ENCODE results near the gene ATP13A5. TPM values are rescaled to one million over a fixed set of nuclear protein-coding genes. Genes with fewer than 3 reads are reported as not detected.
A peak's percentile ranks its signal among the peaks of the same experiment; 100 is the strongest.

The ATP13A5 gene
- total RNA-seq, 1 experiment from 2014 or later: not detected

DNA sequence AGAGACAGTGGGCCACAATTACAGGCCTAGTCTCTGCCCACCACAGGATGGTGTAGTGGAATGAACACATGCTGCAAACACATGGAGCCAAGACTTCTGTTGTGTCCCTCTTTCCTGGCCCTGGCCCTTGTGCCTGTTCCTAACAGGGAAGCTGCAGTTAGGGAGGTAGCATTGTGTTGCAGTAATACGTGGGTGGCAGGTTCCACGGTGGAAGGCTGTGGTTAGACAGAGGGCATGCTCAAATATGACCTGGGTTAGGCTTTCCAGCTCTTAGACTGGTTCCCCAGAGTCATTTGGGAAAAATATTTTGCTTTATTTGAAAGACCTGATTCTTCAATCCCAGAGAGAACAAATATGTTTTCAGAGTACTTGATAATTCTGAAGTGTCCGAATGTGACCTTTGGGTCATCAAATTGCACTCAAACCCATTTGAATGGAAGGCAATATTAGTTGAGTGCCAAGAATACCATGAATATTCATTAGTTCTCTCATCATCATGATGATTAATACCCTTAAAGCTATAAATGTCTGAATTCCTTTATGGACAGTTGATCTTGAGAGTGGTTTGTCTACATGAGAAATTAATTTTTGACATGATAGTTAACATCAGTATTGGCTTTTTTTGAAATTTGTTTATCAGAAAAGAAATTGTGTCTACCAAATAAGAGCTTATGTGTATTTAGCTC, 109.1 kb downstream of the ATP13A5 start:
- H3K4me1 ChIP-seq (replicated peaks): no peaks in the 10 kb centered on the region
- no peak overlapping the region for H3K27ac ChIP-seq
- H3K36me3 ChIP-seq: no peaks in the 10 kb centered on the region
- H3K27me3 ChIP-seq (replicated peaks): no peaks in the 10 kb centered on the region
- no peak overlapping the region for H3K4me3 ChIP-seq
- no peak for DNase-seq (ENCODE audit: low read depth in 1 of 2, low spot score in 2 of 2)
- no peaks in the 10 kb centered on the region for H3K9me3 ChIP-seq (replicated peaks)

DNA sequence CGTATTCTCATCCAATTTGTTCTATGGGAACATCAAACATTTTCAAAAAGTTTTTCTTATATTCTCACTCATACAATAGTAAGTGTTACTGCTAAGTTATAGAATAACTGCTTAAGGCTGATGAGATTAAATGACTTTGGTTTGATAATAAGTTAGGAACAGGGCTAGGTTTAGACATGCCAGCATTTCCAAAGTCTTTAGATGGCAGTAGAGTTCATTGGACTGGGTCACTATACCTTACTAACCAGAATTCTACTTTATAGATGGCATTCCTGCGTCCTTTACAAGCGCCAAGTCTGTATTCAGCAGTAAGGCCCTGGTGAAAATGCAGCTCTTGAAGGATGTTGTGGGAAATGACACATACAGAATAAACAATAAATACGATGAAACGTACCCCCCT, 115.8 kb downstream of the ATP13A5 start:
- no peaks in the 10 kb centered on the region for H3K36me3 ChIP-seq

DNA sequence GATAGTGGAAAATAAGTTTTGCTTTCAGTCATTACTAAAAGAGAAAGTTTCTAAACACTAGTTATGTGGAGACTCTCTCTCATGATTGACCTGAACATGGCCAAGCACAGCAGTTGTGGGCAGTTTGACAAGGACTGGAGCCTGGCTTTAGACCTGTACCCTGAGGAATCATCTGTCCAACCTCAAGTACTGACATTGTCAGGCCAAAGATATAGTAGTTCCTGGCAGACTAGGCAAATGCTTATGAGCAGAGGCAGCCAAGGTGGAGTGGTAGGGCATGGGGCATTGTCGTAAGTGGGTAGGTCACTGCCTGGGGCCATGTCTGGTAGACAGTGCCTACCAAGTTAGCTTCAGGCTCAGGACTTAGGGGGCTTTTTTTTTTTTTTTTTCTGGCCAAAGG, 116.6 kb downstream of the ATP13A5 start:
- no peak for DNase-seq (ENCODE audit: low read depth in 1 of 2, low spot score in 2 of 2)
- no peaks in the 10 kb centered on the region for H3K27me3 ChIP-seq (replicated peaks)
- H3K4me3 ChIP-seq: no peak overlapping the region
- no peaks in the 10 kb centered on the region for H3K9me3 ChIP-seq (replicated peaks)
- no peaks in the 10 kb centered on the region for H3K36me3 ChIP-seq
- H3K27ac ChIP-seq: no peak overlapping the region
- no peaks in the 10 kb centered on the region for H3K4me1 ChIP-seq (replicated peaks)

More for the DNA sequence above, 115.8 kb downstream of the ATP13A5 start:
- Histone ChIP-seq H3K4me1 (replicated peaks) (no peaks in the 10 kb centered on the region), H3K27ac (no peak overlapping the region), H3K4me3 (no peak overlapping the region), H3K27me3 (replicated peaks) (no peaks in the 10 kb centered on the region), H3K9me3 (replicated peaks) (no peaks in the 10 kb centered on the region)
- DNase-seq (ENCODE audit: low read depth in 1 of 2, low spot score in 2 of 2): no peak

DNA sequence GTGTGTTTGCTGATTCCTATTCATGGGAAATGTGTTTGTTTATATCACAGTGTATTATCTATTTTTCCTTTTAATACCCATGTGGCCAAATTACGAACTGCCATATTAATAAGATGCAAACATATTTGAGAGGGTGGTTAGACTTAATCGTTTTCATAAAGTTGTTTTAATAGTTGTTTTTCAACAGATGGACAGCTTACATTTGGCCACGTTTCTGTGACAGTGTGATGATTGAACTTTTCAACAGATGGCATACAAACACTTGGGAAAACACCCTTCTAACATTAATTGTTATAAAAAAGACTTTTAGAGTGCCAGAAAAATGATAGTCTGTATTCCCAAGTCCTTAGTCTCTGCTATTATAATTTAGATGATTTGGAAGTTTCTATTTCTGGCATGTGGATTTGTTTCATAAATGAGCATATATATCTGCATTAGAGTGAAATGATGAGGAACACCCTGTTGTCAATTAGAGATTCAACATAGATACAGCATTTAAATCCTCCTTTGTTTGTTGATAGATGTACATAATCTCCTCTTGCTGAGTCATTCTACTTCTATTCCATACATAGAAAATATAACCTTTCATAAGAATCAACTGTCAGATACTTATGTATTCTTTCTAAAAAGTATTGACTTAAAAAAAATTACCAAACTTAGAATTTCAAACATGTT, 124.4 kb downstream of the ATP13A5 start:
- Histone ChIP-seq H3K4me3 (no peak overlapping the region), H3K27me3 (replicated peaks) (no peaks in the 10 kb centered on the region), H3K4me1 (replicated peaks) (no peaks in the 10 kb centered on the region), H3K36me3 (no peaks in the 10 kb centered on the region), H3K27ac (no peak overlapping the region), H3K9me3 (replicated peaks) (peaks cover 3% of the 10 kb centered on the region; the same call in 1 of the 2 replicates)
- DNase-seq (ENCODE audit: low read depth in 1 of 2, low spot score in 2 of 2): no peak

DNA sequence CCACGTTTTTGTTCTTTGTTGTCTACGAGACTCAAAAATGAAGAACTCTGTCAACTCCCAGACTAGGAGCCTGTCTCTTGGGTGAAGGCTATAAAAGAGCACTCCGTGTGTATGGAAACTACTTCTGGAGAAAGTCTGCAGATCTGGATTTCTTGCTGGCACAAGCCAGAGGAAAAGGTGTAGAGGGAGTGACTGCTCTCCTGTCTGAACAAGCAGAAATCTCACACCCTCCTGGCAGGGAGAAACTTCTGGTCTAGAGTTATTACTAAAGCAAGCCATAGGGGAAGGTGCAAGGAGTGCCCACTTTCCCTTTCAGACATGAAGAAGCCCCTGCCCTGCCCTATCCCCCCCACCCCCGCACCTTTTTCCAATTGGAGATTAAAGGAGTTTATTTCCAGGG, 128.1 kb downstream of the ATP13A5 start:
- no peaks in the 10 kb centered on the region for H3K4me1 ChIP-seq (replicated peaks)
- DNase-seq (ENCODE audit: low read depth in 1 of 2, low spot score in 2 of 2): no peak
- H3K27ac ChIP-seq: no peak overlapping the region
- no peak overlapping the region for H3K4me3 ChIP-seq
- peaks cover 6% of the 10 kb centered on the region; the same call in 1 of the 2 replicates for H3K9me3 ChIP-seq (replicated peaks)
- no peaks in the 10 kb centered on the region for H3K27me3 ChIP-seq (replicated peaks)
- no peaks in the 10 kb centered on the region for H3K36me3 ChIP-seq

DNA sequence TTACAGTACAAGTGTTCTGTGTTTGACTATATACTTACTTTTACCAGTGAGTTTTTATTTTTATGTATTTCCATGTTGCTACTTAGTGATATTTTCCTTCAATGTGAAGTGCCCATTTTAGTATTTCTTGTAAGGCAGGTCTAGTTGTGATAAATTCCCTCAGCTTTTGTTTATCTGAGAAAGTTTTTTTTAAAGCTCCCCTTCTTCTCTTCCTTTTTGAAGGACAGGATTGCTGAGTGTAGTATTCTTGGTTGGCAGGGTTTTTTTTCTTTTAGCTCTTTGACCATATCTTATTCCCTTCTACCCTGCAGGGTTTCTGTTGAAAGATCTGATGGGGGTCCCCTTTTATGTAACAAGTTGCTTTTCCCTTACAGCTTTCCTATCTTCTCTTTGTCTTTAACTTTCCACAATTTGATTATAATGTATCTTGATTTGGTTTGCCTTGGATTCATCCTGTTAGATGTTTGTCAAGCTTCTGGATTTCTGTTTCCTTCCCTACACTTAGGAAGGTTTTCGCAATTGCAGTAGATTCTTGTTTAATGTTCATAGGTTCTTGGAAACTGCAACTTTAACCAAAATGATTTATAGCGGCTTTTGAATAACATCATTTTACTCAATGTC, 129.6 kb downstream of the ATP13A5 start:
- Histone ChIP-seq H3K4me1 (replicated peaks) (no peaks in the 10 kb centered on the region), H3K9me3 (replicated peaks) (peaks cover 6% of the 10 kb centered on the region; the same call in 1 of the 2 replicates), H3K4me3 (no peak overlapping the region), H3K27me3 (replicated peaks) (no peaks in the 10 kb centered on the region), H3K27ac (no peak overlapping the region), H3K36me3 (no peaks in the 10 kb centered on the region)
- no peak for DNase-seq (ENCODE audit: low read depth in 1 of 2, low spot score in 2 of 2)

DNA sequence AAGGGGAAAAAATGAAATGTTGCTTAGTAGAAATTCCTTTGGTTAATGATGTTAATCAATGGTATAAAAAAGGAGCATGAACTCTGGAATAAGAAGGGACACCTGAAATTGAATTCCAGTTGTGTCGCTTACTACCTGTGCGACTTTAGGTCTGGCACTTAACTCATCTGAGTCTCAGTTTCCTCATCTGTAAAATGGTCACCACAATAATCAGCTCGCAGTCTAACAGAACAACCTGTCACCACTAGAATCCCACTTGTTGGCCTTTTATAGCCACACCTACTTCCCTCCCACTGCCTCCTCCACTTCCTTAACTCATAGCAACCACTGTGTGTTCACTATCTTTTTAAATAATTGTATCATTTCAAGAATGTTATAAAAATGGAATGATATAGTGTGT, 135.0 kb downstream of the ATP13A5 start:
- H3K36me3 ChIP-seq: no peaks in the 10 kb centered on the region
- 0 out of 2 replicates have a peak, but pooled peaks cover 3% of the 10 kb centered on the region for H3K9me3 ChIP-seq (replicated peaks)
- H3K4me1 ChIP-seq (replicated peaks): peaks cover 11% of the 10 kb centered on the region
- no peak overlapping the region for H3K4me3 ChIP-seq
- DNase-seq (ENCODE audit: low read depth in 1 of 2, low spot score in 2 of 2): no peak
- no peak overlapping the region for H3K27ac ChIP-seq
- peaks cover 16% of the 10 kb centered on the region for H3K27me3 ChIP-seq (replicated peaks)

DNA sequence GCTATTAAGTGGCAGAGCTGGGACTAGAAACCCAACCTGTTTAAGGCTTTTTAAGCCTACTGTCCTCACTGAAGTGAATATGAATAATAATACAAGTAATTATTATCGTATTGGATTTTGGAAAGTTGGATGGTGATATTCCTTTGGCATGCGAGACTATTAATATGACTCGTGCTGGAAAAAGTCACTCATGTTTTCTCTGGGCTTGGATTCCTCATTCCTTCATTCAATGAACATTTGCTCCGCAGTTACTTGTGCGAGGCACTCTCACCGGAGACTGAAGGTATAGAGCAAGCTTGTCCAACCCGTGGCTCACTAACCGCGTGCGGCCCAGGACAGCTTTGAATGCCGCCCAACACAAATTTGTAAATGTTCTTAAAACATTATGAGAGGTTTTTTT, 136.8 kb downstream of the ATP13A5 start:
- Histone ChIP-seq H3K27ac (no peak overlapping the region), H3K4me1 (replicated peaks) (peaks cover 11% of the 10 kb centered on the region), H3K36me3 (no peaks in the 10 kb centered on the region), H3K4me3 (peak overlapping the region; percentile 38; the same call in 1 of the 2 replicates), H3K9me3 (replicated peaks) (0 out of 2 replicates have a peak, but pooled peaks cover 3% of the 10 kb centered on the region), H3K27me3 (replicated peaks) (peaks cover 16% of the 10 kb centered on the region)
- DNase-seq (ENCODE audit: low read depth in 1 of 2, low spot score in 2 of 2): no peak

DNA sequence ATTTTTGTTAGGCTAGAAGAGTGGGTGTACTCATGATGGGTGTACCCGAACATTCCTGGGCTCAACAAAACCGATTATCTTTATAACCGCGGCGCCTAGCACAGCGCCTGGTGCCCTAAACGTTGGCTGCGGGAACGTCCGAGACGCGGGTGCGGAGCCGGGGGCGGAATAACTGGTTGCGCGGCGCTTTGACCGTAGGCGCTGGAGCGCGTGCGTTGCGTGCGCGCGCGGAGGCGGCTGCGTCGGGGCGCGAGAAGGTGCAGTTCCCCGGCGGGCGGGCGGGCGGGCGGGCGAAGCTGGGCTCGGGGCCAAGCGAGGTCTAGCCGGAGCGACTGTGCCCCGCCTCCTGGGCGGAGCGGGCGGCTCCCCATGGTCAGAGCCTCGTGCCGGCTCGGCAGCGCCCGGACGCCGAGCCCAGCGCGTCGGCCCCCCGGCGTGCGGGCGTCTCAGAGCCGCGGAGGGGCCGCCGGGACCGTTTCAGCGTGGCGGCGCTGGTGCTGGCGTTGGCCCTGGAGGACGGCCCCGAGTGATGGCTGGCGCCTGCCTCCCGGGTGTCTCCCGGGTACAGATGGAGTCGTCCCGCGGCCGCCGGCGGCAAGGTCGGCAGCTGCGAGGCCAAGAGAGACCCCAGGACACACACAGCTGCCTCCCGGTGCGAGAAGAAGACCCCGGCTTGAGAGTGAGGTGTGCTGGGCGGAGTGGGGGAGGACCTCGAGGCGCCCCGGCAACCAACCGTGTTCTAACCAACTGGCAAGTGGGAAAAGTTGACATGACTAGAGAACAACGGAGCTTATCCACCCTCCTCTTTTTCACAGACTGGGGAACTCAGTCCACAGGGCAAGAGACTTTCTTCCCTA, 137.5 kb downstream of the ATP13A5 start, which contains the start of gene PLAAT1:
PLAAT1 (plus strand) TSS at position 373 of the 857 bp plus-strand sequence. CDS start 14,429 bp downstream, outside the sequence.
- Histone ChIP-seq H3K4me3 (peak within 1 kb of the TSS; percentile 38), H3K4me1 (replicated peaks) (peaks cover 11% of the 10 kb centered on the region), H3K9me3 (replicated peaks) (0 out of 2 replicates have a peak, but pooled peaks cover 3% of the 10 kb centered on the region), H3K36me3 (no peaks in the 10 kb centered on the region), H3K27me3 (replicated peaks) (peaks cover 16% of the 10 kb centered on the region), H3K27ac (no peak within 1 kb of the TSS)
- DNase-seq (ENCODE audit: low read depth in 1 of 2, low spot score in 2 of 2): peak; percentile 37 to 58

DNA sequence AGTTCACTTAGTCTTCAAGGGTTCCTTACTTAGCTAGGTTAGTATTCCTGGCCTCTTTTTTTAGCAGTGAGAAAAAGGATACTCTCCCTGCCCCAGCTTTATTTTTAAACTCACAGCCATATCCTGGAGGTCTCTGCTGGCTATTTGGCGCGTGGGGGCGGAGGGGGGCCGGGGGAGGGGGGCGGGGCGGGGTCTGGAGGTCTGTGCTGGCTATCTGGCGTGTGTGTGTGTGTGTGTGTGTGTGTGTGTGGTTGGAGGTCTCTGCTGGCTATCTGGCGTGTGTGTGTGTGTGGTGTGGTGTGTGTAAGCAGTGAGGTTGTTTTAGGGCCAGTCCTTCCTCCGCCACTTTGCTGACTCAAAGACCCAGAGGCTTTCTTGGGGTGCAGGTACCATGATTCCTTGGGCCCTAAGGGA, 138.1 kb downstream of the ATP13A5 start:
- no peak overlapping the region for H3K27ac ChIP-seq
- H3K36me3 ChIP-seq: no peaks in the 10 kb centered on the region
- H3K9me3 ChIP-seq (replicated peaks): 0 out of 2 replicates have a peak, but pooled peaks cover 3% of the 10 kb centered on the region
- peaks cover 16% of the 10 kb centered on the region for H3K27me3 ChIP-seq (replicated peaks)
- DNase-seq (ENCODE audit: low read depth in 1 of 2, low spot score in 2 of 2): no peak
- H3K4me3 ChIP-seq: peak overlapping the region; percentile 38
- peaks cover 11% of the 10 kb centered on the region for H3K4me1 ChIP-seq (replicated peaks)

DNA sequence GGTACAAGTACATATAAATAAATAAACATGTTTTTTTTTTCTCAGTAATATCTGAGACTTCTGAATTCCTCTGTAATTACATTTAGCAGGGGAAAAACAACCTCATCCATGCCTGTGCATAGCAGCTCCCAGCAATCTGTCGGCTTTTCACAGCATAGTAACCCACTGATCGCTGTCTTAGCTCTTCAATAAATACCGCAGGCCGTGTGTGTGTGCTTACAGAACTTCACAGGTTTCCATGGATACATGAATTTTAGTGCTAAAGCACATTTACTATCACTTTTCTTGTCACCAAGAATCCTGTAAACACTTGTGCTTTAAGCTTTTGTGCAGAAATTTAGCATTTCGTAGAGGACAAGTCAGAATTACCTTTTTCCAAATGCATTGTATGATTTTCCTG, 141.5 kb downstream of the ATP13A5 start:
- DNase-seq (ENCODE audit: low read depth in 1 of 2, low spot score in 2 of 2): no peak
- H3K36me3 ChIP-seq: no peaks in the 10 kb centered on the region
- no peak overlapping the region for H3K27ac ChIP-seq
- peaks cover 6% of the 10 kb centered on the region for H3K4me1 ChIP-seq (replicated peaks)
- peaks cover 16% of the 10 kb centered on the region for H3K27me3 ChIP-seq (replicated peaks)
- H3K4me3 ChIP-seq: no peak overlapping the region
- 0 out of 2 replicates have a peak, but pooled peaks cover 3% of the 10 kb centered on the region for H3K9me3 ChIP-seq (replicated peaks)

DNA sequence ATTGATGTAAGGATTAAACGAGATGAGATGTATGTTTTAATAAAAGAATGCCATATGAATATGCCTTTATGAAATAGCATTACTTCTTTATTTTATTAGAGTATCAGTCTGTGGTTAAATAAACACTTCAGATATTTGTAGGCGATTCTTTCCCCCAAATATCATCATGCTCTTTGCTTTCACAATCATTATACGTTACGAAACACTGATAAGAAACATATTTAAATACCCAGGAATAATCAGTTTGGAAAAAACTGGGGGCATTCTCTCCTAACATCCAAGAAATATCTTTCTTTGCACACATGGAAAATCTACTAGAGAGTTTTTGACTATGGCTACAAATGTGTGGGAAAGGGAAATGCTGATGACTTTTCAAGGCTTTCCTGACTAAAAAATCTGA, 142.0 kb downstream of the ATP13A5 start:
- Histone ChIP-seq H3K9me3 (replicated peaks) (0 out of 2 replicates have a peak, but pooled peaks cover 3% of the 10 kb centered on the region), H3K36me3 (no peaks in the 10 kb centered on the region), H3K4me1 (replicated peaks) (peaks cover 6% of the 10 kb centered on the region), H3K27ac (no peak overlapping the region), H3K27me3 (replicated peaks) (peaks cover 15% of the 10 kb centered on the region), H3K4me3 (no peak overlapping the region)
- no peak for DNase-seq (ENCODE audit: low read depth in 1 of 2, low spot score in 2 of 2)

DNA sequence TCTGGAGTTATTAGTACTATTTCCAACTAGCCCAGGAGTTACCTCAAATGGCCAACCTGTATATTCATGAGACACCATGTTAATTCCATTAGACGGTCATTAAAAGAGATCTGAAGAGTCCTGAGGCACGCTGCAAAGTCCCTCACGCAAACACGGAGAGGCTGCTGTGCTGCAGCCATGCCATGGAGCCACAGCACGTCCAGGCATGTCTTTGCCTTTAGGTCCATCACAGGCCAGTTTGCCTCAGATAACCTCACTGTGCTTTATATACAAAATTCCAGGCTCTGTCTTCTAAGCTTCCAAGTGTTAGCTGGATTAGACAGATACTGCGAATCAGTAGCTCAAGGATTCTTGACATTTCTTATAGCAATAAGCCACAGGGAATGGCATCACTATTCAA, 147.4 kb downstream of the ATP13A5 start:
- no peak overlapping the region for H3K27ac ChIP-seq
- no peaks in the 10 kb centered on the region for H3K27me3 ChIP-seq (replicated peaks)
- H3K9me3 ChIP-seq (replicated peaks): no peaks in the 10 kb centered on the region
- no peaks in the 10 kb centered on the region for H3K4me1 ChIP-seq (replicated peaks)
- H3K4me3 ChIP-seq: no peak overlapping the region
- no peak for DNase-seq (ENCODE audit: low read depth in 1 of 2, low spot score in 2 of 2)
- H3K36me3 ChIP-seq: no peaks in the 10 kb centered on the region

All from SJSA1 (cell line).